ENCODE results near the gene SLMAP. TPM values are rescaled to one million over a fixed set of nuclear protein-coding genes. Genes with fewer than 3 reads are reported as not detected.

SLMAP gene
- total RNA-seq, 1 donor from 2014 or later = 52.0 TPM

GRCh38 chr3:57729334-57730045 is 26.6 kb upstream of the SLMAP start:
- Mint-ChIP-seq H3K4me3 (ENCODE audit: unreplicated experiment) (no peak overlapping the region), H3K4me1 (ENCODE audit: low read depth, unreplicated experiment) (no peaks in the 10 kb centered on the region), H3K27me3 (ENCODE audit: unreplicated experiment) (no peaks in the 10 kb centered on the region), H3K9me3 (ENCODE audit: unreplicated experiment) (peaks cover 1% of the 10 kb centered on the region), H3K36me3 (ENCODE audit: unreplicated experiment) (no peaks in the 10 kb centered on the region), H3K27ac (ENCODE audit: unreplicated experiment) (no peak overlapping the region)
- no peak for TF ChIP-seq CTCF (IDR thresholded peaks at IDR 0.05; ENCODE audit: partially characterized antibody, unreplicated experiment)
- DNase-seq = no peak

GRCh38 chr3:57730682-57731081 is 25.4 kb upstream of the SLMAP start:
- TF ChIP-seq CTCF (IDR thresholded peaks at IDR 0.05; ENCODE audit: partially characterized antibody, unreplicated experiment) = no peak
- Mint-ChIP-seq H3K36me3 (ENCODE audit: unreplicated experiment) (no peaks in the 10 kb centered on the region), H3K27me3 (ENCODE audit: unreplicated experiment) (no peaks in the 10 kb centered on the region), H3K9me3 (ENCODE audit: unreplicated experiment) (peaks cover 1% of the 10 kb centered on the region), H3K27ac (ENCODE audit: unreplicated experiment) (no peak overlapping the region), H3K4me3 (ENCODE audit: unreplicated experiment) (no peak overlapping the region), H3K4me1 (ENCODE audit: low read depth, unreplicated experiment) (no peaks in the 10 kb centered on the region)
- DNase-seq = no peak

DNA sequence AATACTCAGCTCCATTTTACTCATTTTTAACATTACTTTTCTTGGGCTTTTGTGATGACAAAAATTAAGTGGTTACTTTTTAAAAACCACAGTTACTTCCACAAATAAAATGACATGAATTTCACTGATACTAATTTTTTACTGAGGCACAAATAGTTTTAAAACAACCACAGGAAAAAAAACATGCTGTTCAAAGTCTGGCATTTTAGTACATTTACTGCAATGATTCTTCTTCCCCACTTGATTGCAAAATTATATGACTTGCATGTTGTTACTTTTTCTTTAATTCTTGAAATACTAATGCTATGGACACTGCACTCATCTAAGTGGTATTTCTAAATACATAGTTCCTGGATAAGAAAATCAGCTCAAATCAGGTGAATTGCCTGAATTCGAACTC is 24.8 kb upstream of the SLMAP start:
- TF ChIP-seq CTCF (IDR thresholded peaks at IDR 0.05; ENCODE audit: partially characterized antibody, unreplicated experiment) = no peak
- Mint-ChIP-seq H3K4me1 (ENCODE audit: low read depth, unreplicated experiment) (no peaks in the 10 kb centered on the region), H3K4me3 (ENCODE audit: unreplicated experiment) (no peak overlapping the region), H3K27me3 (ENCODE audit: unreplicated experiment) (no peaks in the 10 kb centered on the region), H3K9me3 (ENCODE audit: unreplicated experiment) (peaks cover 1% of the 10 kb centered on the region), H3K27ac (ENCODE audit: unreplicated experiment) (no peak overlapping the region), H3K36me3 (ENCODE audit: unreplicated experiment) (no peaks in the 10 kb centered on the region)
- DNase-seq = no peak

GRCh38 chr3:57733790-57734189 is 22.3 kb upstream of the SLMAP start:
- no peak for DNase-seq
- peaks cover 1% of the 10 kb centered on the region for H3K9me3 Mint-ChIP-seq (ENCODE audit: unreplicated experiment)
- no peaks in the 10 kb centered on the region for H3K4me1 Mint-ChIP-seq (ENCODE audit: low read depth, unreplicated experiment)
- H3K36me3 Mint-ChIP-seq (ENCODE audit: unreplicated experiment) = no peaks in the 10 kb centered on the region
- TF ChIP-seq CTCF (IDR thresholded peaks at IDR 0.05; ENCODE audit: partially characterized antibody, unreplicated experiment) = no peak
- no peak overlapping the region for H3K4me3 Mint-ChIP-seq (ENCODE audit: unreplicated experiment)
- H3K27me3 Mint-ChIP-seq (ENCODE audit: unreplicated experiment) = no peaks in the 10 kb centered on the region
- H3K27ac Mint-ChIP-seq (ENCODE audit: unreplicated experiment) = no peak overlapping the region

- Mint-ChIP-seq H3K4me1 (ENCODE audit: low read depth, unreplicated experiment) (no peaks in the 10 kb centered on the region), H3K4me3 (ENCODE audit: unreplicated experiment) (no peak overlapping the region), H3K27me3 (ENCODE audit: unreplicated experiment) (no peaks in the 10 kb centered on the region), H3K9me3 (ENCODE audit: unreplicated experiment) (no peaks in the 10 kb centered on the region), H3K27ac (ENCODE audit: unreplicated experiment) (no peak overlapping the region), H3K36me3 (ENCODE audit: unreplicated experiment) (no peaks in the 10 kb centered on the region)
- DNase-seq = no peak
- no peak for TF ChIP-seq CTCF (IDR thresholded peaks at IDR 0.05; ENCODE audit: partially characterized antibody, unreplicated experiment)
Measured at GRCh38 chr3:57735405-57735804, 20.7 kb upstream of the SLMAP start.

All from glutamatergic neuron (in vitro differentiated cells).